Measurements from ENCODE around the gene MAGI3.

Gene MAGI3

DNA sequence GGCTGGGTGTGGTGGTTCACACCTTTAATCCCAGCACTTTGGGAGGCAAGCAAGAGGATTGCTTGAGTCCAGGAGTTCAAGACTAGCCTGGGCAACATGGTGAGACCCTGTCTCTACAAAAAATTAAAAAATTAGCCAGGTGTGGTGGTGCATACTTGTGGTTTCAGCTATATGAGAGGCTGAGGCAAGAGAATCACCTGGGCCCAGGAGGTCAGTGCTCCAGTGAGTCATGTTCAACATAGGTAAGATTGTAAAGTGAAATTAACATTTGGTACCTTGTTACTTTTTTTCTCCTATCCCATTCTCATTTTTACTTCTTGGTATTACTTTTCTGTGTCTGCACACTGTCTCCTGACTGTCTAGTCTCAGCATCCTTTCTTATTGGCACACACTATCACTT, 19.0 kb downstream of the MAGI3 start:
- TF ChIP-seq TCF12 (IDR thresholded peaks at IDR 0.05; ENCODE audit: low read depth): no peak
- no peak for TF ChIP-seq NFIC (IDR thresholded peaks at IDR 0.05)
- TF ChIP-seq CEBPB (IDR thresholded peaks at IDR 0.05): no peak
- TF ChIP-seq YY1 (IDR thresholded peaks at IDR 0.05; ENCODE audit: low read depth): no peak
- TF ChIP-seq, protein P1, sequence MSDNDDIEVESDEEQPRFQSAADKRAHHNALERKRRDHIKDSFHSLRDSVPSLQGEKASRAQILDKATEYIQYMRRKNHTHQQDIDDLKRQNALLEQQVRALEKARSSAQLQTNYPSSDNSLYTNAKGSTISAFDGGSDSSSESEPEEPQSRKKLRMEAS (IDR thresholded peaks at IDR 0.05): no peak
- no peak for TF ChIP-seq TEAD4 (IDR thresholded peaks at IDR 0.05)
- TF ChIP-seq, protein P2, sequence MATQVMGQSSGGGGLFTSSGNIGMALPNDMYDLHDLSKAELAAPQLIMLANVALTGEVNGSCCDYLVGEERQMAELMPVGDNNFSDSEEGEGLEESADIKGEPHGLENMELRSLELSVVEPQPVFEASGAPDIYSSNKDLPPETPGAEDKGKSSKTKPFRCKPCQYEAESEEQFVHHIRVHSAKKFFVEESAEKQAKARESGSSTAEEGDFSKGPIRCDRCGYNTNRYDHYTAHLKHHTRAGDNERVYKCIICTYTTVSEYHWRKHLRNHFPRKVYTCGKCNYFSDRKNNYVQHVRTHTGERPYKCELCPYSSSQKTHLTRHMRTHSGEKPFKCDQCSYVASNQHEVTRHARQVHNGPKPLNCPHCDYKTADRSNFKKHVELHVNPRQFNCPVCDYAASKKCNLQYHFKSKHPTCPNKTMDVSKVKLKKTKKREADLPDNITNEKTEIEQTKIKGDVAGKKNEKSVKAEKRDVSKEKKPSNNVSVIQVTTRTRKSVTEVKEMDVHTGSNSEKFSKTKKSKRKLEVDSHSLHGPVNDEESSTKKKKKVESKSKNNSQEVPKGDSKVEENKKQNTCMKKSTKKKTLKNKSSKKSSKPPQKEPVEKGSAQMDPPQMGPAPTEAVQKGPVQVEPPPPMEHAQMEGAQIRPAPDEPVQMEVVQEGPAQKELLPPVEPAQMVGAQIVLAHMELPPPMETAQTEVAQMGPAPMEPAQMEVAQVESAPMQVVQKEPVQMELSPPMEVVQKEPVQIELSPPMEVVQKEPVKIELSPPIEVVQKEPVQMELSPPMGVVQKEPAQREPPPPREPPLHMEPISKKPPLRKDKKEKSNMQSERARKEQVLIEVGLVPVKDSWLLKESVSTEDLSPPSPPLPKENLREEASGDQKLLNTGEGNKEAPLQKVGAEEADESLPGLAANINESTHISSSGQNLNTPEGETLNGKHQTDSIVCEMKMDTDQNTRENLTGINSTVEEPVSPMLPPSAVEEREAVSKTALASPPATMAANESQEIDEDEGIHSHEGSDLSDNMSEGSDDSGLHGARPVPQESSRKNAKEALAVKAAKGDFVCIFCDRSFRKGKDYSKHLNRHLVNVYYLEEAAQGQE (IDR thresholded peaks at IDR 0.05; ENCODE audit: low read depth): no peak
- no peak for TF ChIP-seq EGR1 (IDR thresholded peaks at IDR 0.05)
- no peak for TF ChIP-seq CREB1 (IDR thresholded peaks at IDR 0.05; ENCODE audit: low read depth)
- TF ChIP-seq FOXM1 (IDR thresholded peaks at IDR 0.05; ENCODE audit: borderline replicate concordance, low read depth): no peak
- no peak for TF ChIP-seq TAF1 (IDR thresholded peaks at IDR 0.05; ENCODE audit: low read depth)
- TF ChIP-seq EP300 (IDR thresholded peaks at IDR 0.05; ENCODE audit: borderline replicate concordance): no peak
- TF ChIP-seq RAD21 (IDR thresholded peaks at IDR 0.05; ENCODE audit: low read depth): no peak
- TF ChIP-seq ZBTB7A (IDR thresholded peaks at IDR 0.05; ENCODE audit: low read depth): no peak
- TF ChIP-seq, protein P3, sequence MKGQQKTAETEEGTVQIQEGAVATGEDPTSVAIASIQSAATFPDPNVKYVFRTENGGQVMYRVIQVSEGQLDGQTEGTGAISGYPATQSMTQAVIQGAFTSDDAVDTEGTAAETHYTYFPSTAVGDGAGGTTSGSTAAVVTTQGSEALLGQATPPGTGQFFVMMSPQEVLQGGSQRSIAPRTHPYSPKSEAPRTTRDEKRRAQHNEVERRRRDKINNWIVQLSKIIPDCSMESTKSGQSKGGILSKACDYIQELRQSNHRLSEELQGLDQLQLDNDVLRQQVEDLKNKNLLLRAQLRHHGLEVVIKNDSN (IDR thresholded peaks at IDR 0.05): no peak

DNA sequence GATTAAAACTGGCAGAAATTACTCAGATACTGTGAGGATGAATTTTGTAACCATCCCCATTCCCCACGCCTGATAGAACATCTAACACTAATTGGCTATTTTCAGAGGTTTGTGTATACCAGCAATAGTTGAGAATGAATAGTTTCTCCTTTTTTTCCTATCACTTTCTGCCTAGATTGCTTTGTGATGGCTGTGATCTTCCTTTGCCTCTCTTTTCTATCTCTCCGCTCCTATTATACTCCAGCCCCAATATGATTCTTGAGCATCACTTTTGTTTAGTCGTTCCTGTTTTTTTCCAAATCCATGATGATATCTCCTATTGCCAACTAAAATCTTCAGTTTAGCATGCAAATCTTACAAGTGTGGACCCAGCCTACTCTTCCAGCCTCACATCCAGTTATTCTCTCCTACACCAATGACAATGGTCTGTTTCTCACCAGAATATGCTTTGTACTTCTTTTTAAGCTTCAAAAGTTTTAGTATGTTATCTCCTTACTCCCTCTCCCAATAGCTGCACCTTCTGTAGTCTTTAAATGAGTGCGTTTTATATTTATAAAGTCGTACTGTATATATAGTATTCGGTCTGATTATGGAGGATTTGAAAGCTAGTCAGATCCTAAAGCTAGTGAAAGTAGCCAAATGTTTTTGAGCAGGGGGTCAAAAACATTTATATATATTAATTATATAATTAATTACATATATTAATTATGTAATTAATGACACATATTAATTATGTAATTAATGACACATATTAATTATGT, 25.2 kb downstream of the MAGI3 start:
- TF ChIP-seq NFIC (IDR thresholded peaks at IDR 0.05) (no peak), TAF1 (IDR thresholded peaks at IDR 0.05; ENCODE audit: low read depth) (no peak), RAD21 (IDR thresholded peaks at IDR 0.05; ENCODE audit: low read depth) (no peak), CREB1 (IDR thresholded peaks at IDR 0.05; ENCODE audit: low read depth) (no peak), EP300 (IDR thresholded peaks at IDR 0.05; ENCODE audit: borderline replicate concordance) (no peak), TCF12 (IDR thresholded peaks at IDR 0.05; ENCODE audit: low read depth) (no peak), EGR1 (IDR thresholded peaks at IDR 0.05) (no peak), ZBTB7A (IDR thresholded peaks at IDR 0.05; ENCODE audit: low read depth) (no peak), CEBPB (IDR thresholded peaks at IDR 0.05) (no peak), YY1 (IDR thresholded peaks at IDR 0.05; ENCODE audit: low read depth) (no peak), TEAD4 (IDR thresholded peaks at IDR 0.05) (no peak), FOXM1 (IDR thresholded peaks at IDR 0.05; ENCODE audit: borderline replicate concordance, low read depth) (no peak)
- TF ChIP-seq, protein P3 (IDR thresholded peaks at IDR 0.05): no peak
- TF ChIP-seq, protein P1 (IDR thresholded peaks at IDR 0.05): no peak
- TF ChIP-seq, protein P2 (IDR thresholded peaks at IDR 0.05; ENCODE audit: low read depth): no peak

DNA sequence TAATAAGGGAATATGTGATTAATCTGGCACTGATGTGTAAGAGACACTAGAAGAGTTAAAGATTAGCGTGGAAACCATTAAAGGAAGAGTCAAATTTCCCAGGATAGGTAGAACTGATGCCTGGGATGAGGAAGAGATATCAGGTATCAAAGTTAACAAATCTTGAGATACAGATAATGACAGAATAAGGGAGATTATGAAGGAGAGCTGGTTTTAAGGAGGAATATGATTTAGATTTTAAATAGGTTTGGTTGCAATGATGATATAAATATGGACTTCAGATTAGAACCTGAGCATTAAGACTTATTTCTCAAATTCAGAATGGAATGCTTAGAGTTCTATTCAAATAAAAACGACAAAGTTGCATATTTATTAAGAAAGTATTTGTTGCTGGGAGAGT, 26.2 kb downstream of the MAGI3 start:
- TF ChIP-seq, protein P2 (IDR thresholded peaks at IDR 0.05; ENCODE audit: low read depth): no peak

DNA sequence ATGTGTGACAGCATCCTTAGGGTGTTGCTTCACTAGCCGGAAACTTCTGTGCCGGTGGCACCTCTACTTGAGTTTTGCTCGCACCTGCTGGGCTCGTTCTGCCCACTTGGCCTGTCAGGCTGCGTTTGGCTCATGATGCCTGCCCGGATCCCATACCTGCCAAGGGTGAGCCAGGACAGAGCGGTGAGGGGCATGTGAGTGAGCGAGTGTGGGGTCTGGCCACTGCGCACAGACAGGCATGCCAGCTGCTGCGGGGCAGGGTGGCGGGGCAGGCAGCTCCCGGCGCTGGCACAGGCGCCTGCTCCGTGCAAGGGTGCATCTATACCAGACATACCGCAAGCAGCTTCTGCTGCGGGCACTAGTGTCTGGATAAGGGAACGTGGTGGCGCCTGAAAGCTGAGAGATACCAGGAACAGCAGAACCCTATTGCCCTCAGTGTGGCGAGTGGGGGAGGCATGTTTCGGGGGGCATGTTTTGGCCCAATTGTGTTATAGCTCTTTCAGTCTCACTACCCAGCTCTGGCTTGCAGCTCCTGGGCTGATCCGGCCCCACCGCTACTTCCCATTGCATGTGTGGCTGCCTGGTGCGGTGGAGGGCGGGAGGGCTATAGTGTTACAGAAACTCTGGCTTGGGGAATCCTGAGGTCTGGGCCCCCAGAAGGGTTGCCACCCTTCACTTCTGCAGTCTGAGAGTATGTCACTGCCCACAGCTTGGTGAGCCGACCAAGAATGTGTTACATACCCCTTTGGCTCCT, 32.2 kb downstream of the MAGI3 start:
- TF ChIP-seq CREB1 (IDR thresholded peaks at IDR 0.05; ENCODE audit: low read depth): no peak
- TF ChIP-seq CEBPB (IDR thresholded peaks at IDR 0.05): no peak
- TF ChIP-seq TAF1 (IDR thresholded peaks at IDR 0.05; ENCODE audit: low read depth): no peak
- no peak for TF ChIP-seq ZBTB7A (IDR thresholded peaks at IDR 0.05; ENCODE audit: low read depth)
- TF ChIP-seq, protein P2 (IDR thresholded peaks at IDR 0.05; ENCODE audit: low read depth): no peak
- no peak for TF ChIP-seq EGR1 (IDR thresholded peaks at IDR 0.05)
- TF ChIP-seq NFIC (IDR thresholded peaks at IDR 0.05): no peak

All from Ishikawa (cell line).